PC-3 (cell line): ENCODE data around the gene GAP43. TPM values are rescaled to one million over a fixed set of nuclear protein-coding genes. Genes with fewer than 3 reads are reported as not detected.

Source experiments
- ATAC-seq: fragments of 200-7000 bp; cut with Tn5 transposase; 2 replicates; pipeline ENCODE4 v1.9.1; 2020; ENCODE audit warnings: mild to moderate bottlenecking, moderate library complexity
- BruUV-seq: library from RNA; stranded (reverse); fragments of 400-500 nt; replicated peaks from 2 replicates; lab custom pipeline; 2021; lab: Mats Ljungman, UMichigan
- CTCF ChIA-PET: fragments of 300-600 bp; sonication (Branson Sonifier 250); formaldehyde crosslinking; loops from one replicate; lab custom pipeline; 2022; ENCODE audit warnings: antibody characterized with exemption; lab: Charles Lee
- POLR2A ChIA-PET: fragments of 300-600 bp; sonication (Branson Sonifier 250); formaldehyde crosslinking; loops from one replicate; lab custom pipeline; 2022; ENCODE audit warnings: antibody characterized with exemption; ENCODE audit not compliant: unreplicated experiment; lab: Charles Lee
- DNase-seq: peaks from one replicate; pipeline ENCODE4 v3.0.0-alpha.2; 2015
- H2AFZ ChIP-seq: fragments of 300-600 bp; sonication (generic); 2 replicates; pipeline ENCODE4 v1.6.0; 2016; ENCODE audit warnings: antibody characterized with exemption, low read length
- H3F3A ChIP-seq: fragments of 300-600 bp; sonication (generic); one replicate; pipeline ENCODE4 v1.6.0; 2017; ENCODE audit warnings: antibody characterized with exemption, low read length, control low read depth, mild to moderate bottlenecking; ENCODE audit not compliant: unreplicated experiment
- H3K27ac ChIP-seq: fragments of 300-600 bp; sonication (generic); 2 replicates; pipeline ENCODE4 v1.5.1; 2016; ENCODE audit warnings: mild to moderate bottlenecking, low read length
- H3K27me3 ChIP-seq: fragments of 300-600 bp; sonication (generic); 2 replicates; pipeline ENCODE4 v1.6.1; 2016; ENCODE audit warnings: low read length, mixed read lengths
- H3K36me3 ChIP-seq: fragments of 300-600 bp; sonication (generic); 2 replicates; pipeline ENCODE4 v1.6.1; 2016; ENCODE audit warnings: low read depth, mixed run types, low read length, mixed read lengths
- H3K4me1 ChIP-seq: fragments of 300-600 bp; sonication (generic); 2 replicates; pipeline ENCODE4 v1.5.1; 2016; ENCODE audit warnings: low read length; ENCODE audit not compliant: insufficient read depth
- H3K4me2 ChIP-seq: fragments of 300-600 bp; sonication (generic); 2 replicates; pipeline ENCODE4 v1.6.0; 2016; ENCODE audit warnings: low read length
- H3K4me3 ChIP-seq: fragments of 300-600 bp; sonication (generic); 2 replicates; pipeline ENCODE4 v1.5.1; 2016; ENCODE audit warnings: mild to moderate bottlenecking, low read length, mixed read lengths
- H3K79me2 ChIP-seq: fragments of 300-600 bp; sonication (generic); 2 replicates; pipeline ENCODE4 v1.6.1; 2017; ENCODE audit warnings: low read length, mixed read lengths
- H3K9ac ChIP-seq: fragments of 300-600 bp; sonication (generic); 2 replicates; pipeline ENCODE4 v1.6.0; 2016; ENCODE audit warnings: mild to moderate bottlenecking, low read length
- H3K9me2 ChIP-seq: fragments of 300-600 bp; sonication (generic); replicated peaks from 2 replicates; pipeline ENCODE4 v1.6.1; 2016; ENCODE audit warnings: mixed run types, low read length, mixed read lengths
- H3K9me3 ChIP-seq: fragments of 300-600 bp; sonication (generic); 2 replicates; pipeline ENCODE4 v1.6.1; 2016; ENCODE audit warnings: low read length, mixed read lengths
- H4K20me1 ChIP-seq: fragments of 300-600 bp; sonication (generic); 2 replicates; pipeline ENCODE4 v1.6.1; 2016; ENCODE audit warnings: low read length, mixed read lengths
- EZH2 ChIP-seq: fragments of 300-600 bp; sonication (generic); IDR thresholded peaks from one replicate; pipeline ENCODE4 v1.6.1; 2017; ENCODE audit warnings: antibody characterized with exemption, mild to moderate bottlenecking, low read length; ENCODE audit not compliant: unreplicated experiment
- EZH2phosphoT487 ChIP-seq: fragments of 300-600 bp; sonication (generic); IDR thresholded peaks from 2 replicates; pipeline ENCODE4 v1.6.1; 2018; ENCODE audit warnings: mild to moderate bottlenecking, antibody characterized with exemption, low read length, borderline replicate concordance
- intact Hi-C: fragments of 100-400 bp; cut with micrococcal nuclease; formaldehyde crosslinking; loops from 2 replicates; pipeline ENCODE4 v1.9.0; 2023
- total RNA-seq: library from RNA; depleted of rRNA; stranded (reverse); fragments of >200 nt; gene quantifications from 2 replicates; pipeline ENCODE4 v1.2.3, GENCODE V29; 2014
- TF ChIP-seq, protein P1 (sequence below): fragments of 300-600 bp; sonication (generic); conservative IDR thresholded peaks from 2 replicates; pipeline ENCODE4 v1.5.1; 2017; ENCODE audit warnings: antibody characterized with exemption, low read depth, mild to moderate bottlenecking, low read length

Gene GAP43
- total RNA-seq, 1 experiment from 2014 or later = not detected

DNA sequence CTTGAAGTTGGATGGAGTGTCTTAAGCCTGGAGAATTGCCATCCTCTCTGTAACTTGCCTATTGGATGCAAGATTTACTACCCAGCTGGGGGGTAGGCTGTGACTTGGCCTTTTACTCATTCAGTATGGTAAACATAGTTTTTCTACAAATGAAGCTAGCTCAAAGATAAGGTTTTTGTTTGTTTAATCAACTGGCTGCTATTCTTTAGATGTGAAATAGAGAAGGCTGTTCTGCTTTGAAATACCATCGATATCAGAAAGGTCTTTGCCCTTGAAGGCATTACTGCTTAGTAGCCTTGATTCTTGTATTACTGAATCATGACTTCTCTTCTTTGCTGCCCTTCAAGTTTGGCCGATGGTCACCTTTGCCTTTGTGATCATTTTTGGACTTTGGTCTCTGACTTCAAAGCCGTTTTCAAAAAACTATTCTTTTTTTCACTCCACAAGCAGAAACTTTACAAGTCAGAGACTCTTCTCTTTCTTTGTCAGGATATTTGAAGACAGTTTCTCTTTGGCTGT is 83.1 kb downstream of the GAP43 start:
- Histone ChIP-seq H3K9ac (no peak overlapping the region), H3K9me3 (no peaks in the 10 kb centered on the region), H3K27ac (no peak overlapping the region), H3F3A (no peaks in the 10 kb centered on the region), H4K20me1 (no peaks in the 10 kb centered on the region), H3K9me2 (no peaks in the 10 kb centered on the region), H3K36me3 (no peaks in the 10 kb centered on the region), H3K27me3 (no peaks in the 10 kb centered on the region; the same call in 1 of the 2 replicates), H3K4me3 (no peak overlapping the region), H3K4me1 (no peaks in the 10 kb centered on the region), H3K79me2 (no peaks in the 10 kb centered on the region), H3K4me2 (no peak overlapping the region), H2AFZ (no peak overlapping the region)
- intact Hi-C loops = no loop called here
- CTCF ChIA-PET = no interaction called here
- ATAC-seq = no peak
- BruUV-seq = no TSS peak
- no peak for DNase-seq
- TF ChIP-seq, protein P1, sequence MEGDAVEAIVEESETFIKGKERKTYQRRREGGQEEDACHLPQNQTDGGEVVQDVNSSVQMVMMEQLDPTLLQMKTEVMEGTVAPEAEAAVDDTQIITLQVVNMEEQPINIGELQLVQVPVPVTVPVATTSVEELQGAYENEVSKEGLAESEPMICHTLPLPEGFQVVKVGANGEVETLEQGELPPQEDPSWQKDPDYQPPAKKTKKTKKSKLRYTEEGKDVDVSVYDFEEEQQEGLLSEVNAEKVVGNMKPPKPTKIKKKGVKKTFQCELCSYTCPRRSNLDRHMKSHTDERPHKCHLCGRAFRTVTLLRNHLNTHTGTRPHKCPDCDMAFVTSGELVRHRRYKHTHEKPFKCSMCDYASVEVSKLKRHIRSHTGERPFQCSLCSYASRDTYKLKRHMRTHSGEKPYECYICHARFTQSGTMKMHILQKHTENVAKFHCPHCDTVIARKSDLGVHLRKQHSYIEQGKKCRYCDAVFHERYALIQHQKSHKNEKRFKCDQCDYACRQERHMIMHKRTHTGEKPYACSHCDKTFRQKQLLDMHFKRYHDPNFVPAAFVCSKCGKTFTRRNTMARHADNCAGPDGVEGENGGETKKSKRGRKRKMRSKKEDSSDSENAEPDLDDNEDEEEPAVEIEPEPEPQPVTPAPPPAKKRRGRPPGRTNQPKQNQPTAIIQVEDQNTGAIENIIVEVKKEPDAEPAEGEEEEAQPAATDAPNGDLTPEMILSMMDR = no peak
- TF ChIP-seq EZH2 (no peak), EZH2phosphoT487 (no peak)
- POLR2A ChIA-PET = no interaction called here

DNA sequence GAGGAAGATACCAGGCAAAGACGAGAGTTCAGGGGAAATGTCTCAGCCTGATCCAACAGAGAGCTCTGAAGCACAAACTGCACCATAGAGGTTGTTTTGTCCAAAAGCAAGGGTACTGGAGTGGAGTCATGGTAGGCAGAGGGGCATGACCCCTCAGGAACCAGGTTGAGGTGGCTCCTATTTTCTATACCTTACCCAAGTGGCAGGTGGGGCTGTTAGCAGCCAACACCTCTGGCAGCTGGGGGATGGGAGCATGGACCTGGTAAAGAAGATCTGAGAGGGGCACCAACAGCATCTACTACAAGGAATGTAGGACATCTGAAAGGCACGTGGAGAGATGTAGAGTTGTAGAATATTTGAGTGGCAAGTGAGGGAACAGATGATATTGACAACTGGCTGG is 85.2 kb downstream of the GAP43 start:
- no peaks in the 10 kb centered on the region for H3F3A ChIP-seq
- no peaks in the 10 kb centered on the region; the same call in 1 of the 2 replicates for H3K27me3 ChIP-seq
- BruUV-seq = no TSS peak
- no peak overlapping the region for H3K4me2 ChIP-seq
- no peaks in the 10 kb centered on the region for H3K9me3 ChIP-seq
- H3K9ac ChIP-seq = no peak overlapping the region
- ATAC-seq = no peak
- no peaks in the 10 kb centered on the region for H3K36me3 ChIP-seq
- ChIA-PET CTCF (no interaction called here), POLR2A (no interaction called here)
- H3K27ac ChIP-seq = no peak overlapping the region
- intact Hi-C loops = no loop called here
- no peaks in the 10 kb centered on the region for H3K4me1 ChIP-seq
- no peaks in the 10 kb centered on the region for H3K79me2 ChIP-seq
- H4K20me1 ChIP-seq = no peaks in the 10 kb centered on the region
- no peaks in the 10 kb centered on the region for H3K9me2 ChIP-seq
- TF ChIP-seq EZH2 (no peak), EZH2phosphoT487 (no peak)
- TF ChIP-seq, protein P1 = no peak
- DNase-seq = no peak
- no peak overlapping the region for H2AFZ ChIP-seq
- no peak overlapping the region for H3K4me3 ChIP-seq

DNA sequence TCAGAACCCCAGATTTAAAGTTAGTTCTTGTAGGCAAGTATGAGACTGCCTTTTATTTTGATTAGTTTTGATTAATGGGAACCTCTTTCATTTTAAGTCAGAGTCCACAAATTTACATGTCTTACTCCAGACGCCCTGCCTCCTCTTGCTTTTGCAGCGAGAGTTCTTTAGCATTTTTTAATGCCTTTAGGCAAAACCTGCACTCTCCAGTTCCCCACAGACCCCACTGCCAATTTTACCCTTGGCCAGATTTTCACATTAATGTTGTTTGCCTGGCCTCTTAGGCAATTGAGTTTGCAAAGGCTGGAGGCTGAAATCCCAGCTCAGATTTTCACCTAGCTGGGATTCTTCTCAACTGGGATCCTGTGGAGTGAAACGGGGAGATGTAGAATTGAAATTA is 85.8 kb downstream of the GAP43 start:
- CTCF ChIA-PET = no interaction called here
- intact Hi-C loops = no loop called here
- Histone ChIP-seq H3K27me3 (peaks cover 3% of the 10 kb centered on the region; the same call in 1 of the 2 replicates), H2AFZ (no peak overlapping the region), H3K4me1 (no peaks in the 10 kb centered on the region), H3K79me2 (no peaks in the 10 kb centered on the region), H3K9me3 (no peaks in the 10 kb centered on the region), H3F3A (no peaks in the 10 kb centered on the region), H3K4me2 (no peak overlapping the region), H3K36me3 (no peaks in the 10 kb centered on the region), H4K20me1 (no peaks in the 10 kb centered on the region), H3K27ac (no peak overlapping the region), H3K4me3 (no peak overlapping the region), H3K9me2 (no peaks in the 10 kb centered on the region), H3K9ac (no peak overlapping the region)
- ATAC-seq (no peak), DNase-seq (no peak)
- BruUV-seq = no TSS peak
- POLR2A ChIA-PET = no interaction called here
- TF ChIP-seq, protein P1 = no peak
- TF ChIP-seq EZH2phosphoT487 (no peak), EZH2 (no peak)
